MM.1S (cell line): ENCODE measurements around the gene ACACB.

Experiments used
- DNase-seq: peaks from one replicate; pipeline ENCODE4 v3.0.0-alpha.2; 2015
- H2AFZ ChIP-seq: fragments of 300-600 bp; sonication (generic); 2 replicates; pipeline ENCODE4 v1.6.0; 2016; ENCODE audit warnings: antibody characterized with exemption, low read length
- H3F3A ChIP-seq: fragments of 300-600 bp; sonication (generic); 2 replicates; pipeline ENCODE4 v1.6.1; 2016; ENCODE audit warnings: mild to moderate bottlenecking, antibody characterized with exemption, low read length, moderate library complexity, mixed read lengths; ENCODE audit not compliant: insufficient read depth
- H3K27ac ChIP-seq: fragments of 300-600 bp; sonication (generic); 2 replicates; pipeline ENCODE4 v1.5.1; 2016; ENCODE audit warnings: mild to moderate bottlenecking, low read length
- H3K27me3 ChIP-seq: fragments of 300-600 bp; sonication (generic); replicated peaks from 2 replicates; pipeline ENCODE4 v1.6.0; 2016; ENCODE audit warnings: low read length; ENCODE audit not compliant: insufficient read depth
- H3K36me3 ChIP-seq: fragments of 300-600 bp; sonication (generic); replicated peaks from 2 replicates; pipeline ENCODE4 v1.6.1; 2016; ENCODE audit warnings: mild to moderate bottlenecking, low read length, mixed read lengths; ENCODE audit not compliant: insufficient read depth
- H3K4me1 ChIP-seq: fragments of 300-600 bp; sonication (generic); 2 replicates; pipeline ENCODE4 v1.6.1; 2016; ENCODE audit warnings: low read length, mixed read lengths
- H3K4me2 ChIP-seq: fragments of 300-600 bp; sonication (generic); 2 replicates; pipeline ENCODE4 v1.6.0; 2016; ENCODE audit warnings: low read depth, low read length
- H3K4me3 ChIP-seq: fragments of 300-600 bp; sonication (generic); 2 replicates; pipeline ENCODE4 v1.5.1; 2016; ENCODE audit warnings: low read length, mixed read lengths
- H3K79me2 ChIP-seq: fragments of 300-600 bp; sonication (generic); 2 replicates; pipeline ENCODE4 v1.6.1; 2016; ENCODE audit warnings: mixed run types, low read length, mixed read lengths
- H3K9ac ChIP-seq: fragments of 300-600 bp; sonication (generic); 2 replicates; pipeline ENCODE4 v1.6.1; 2016; ENCODE audit warnings: low read length, mixed read lengths
- H3K9me2 ChIP-seq: fragments of 300-600 bp; sonication (generic); replicated peaks from 2 replicates; pipeline ENCODE4 v1.6.1; 2016; ENCODE audit warnings: mild to moderate bottlenecking, low read length, mixed read lengths; ENCODE audit not compliant: insufficient read depth
- H3K9me3 ChIP-seq: fragments of 300-600 bp; sonication (generic); replicated peaks from 2 replicates; pipeline ENCODE4 v1.6.1; 2016; ENCODE audit warnings: mild to moderate bottlenecking, low read length, mixed read lengths; ENCODE audit not compliant: insufficient read depth
- H4K20me1 ChIP-seq: fragments of 300-600 bp; sonication (generic); 2 replicates; pipeline ENCODE4 v1.6.1; 2016; ENCODE audit warnings: mild to moderate bottlenecking, low read length, moderate library complexity, mixed read lengths; ENCODE audit not compliant: insufficient read depth
- CTCF ChIP-seq: fragments of 300-600 bp; sonication (generic); IDR thresholded peaks from 2 replicates; pipeline ENCODE4 v1.5.1; 2016; ENCODE audit warnings: antibody characterized with exemption, low read length, mixed read lengths
- EZH2 ChIP-seq: fragments of 300-600 bp; sonication (generic); optimal IDR thresholded peaks from 2 replicates; pipeline ENCODE3; 2017; ENCODE audit warnings: low read depth, mild to moderate bottlenecking, antibody characterized with exemption, low read length, mixed read lengths
- EZH2phosphoT487 ChIP-seq: fragments of 300-600 bp; sonication (generic); IDR thresholded peaks from 2 replicates; pipeline ENCODE4 v1.6.1; 2018; ENCODE audit warnings: antibody characterized with exemption, low read length

ACACB gene

GRCh38 chr12:109293106-109293505, 176.7 kb downstream of the ACACB start:
- DNase-seq = no peak
- H4K20me1 ChIP-seq = no peaks in the 10 kb centered on the region
- no peaks in the 10 kb centered on the region for H3K4me1 ChIP-seq
- H3K36me3 ChIP-seq = no peaks in the 10 kb centered on the region
- no peaks in the 10 kb centered on the region for H3F3A ChIP-seq
- H3K4me2 ChIP-seq = no peak overlapping the region
- H3K4me3 ChIP-seq = no peak overlapping the region
- H3K27ac ChIP-seq = no peak overlapping the region
- H2AFZ ChIP-seq = no peak overlapping the region
- peaks cover 24% of the 10 kb centered on the region for H3K27me3 ChIP-seq
- no peaks in the 10 kb centered on the region for H3K9me2 ChIP-seq
- H3K9me3 ChIP-seq = no peaks in the 10 kb centered on the region
- TF ChIP-seq EZH2 (no peak), CTCF (no peak), EZH2phosphoT487 (no peak)
- no peak overlapping the region for H3K9ac ChIP-seq
- H3K79me2 ChIP-seq = no peaks in the 10 kb centered on the region

- H3K4me2 ChIP-seq = no peak overlapping the region
- no peak for DNase-seq
- no peaks in the 10 kb centered on the region for H3K79me2 ChIP-seq
These were observed 178.0 kb downstream of the ACACB start for GRCh38 chr12:109294286-109294796.

GRCh38 chr12:109295764-109296425, 179.5 kb downstream of the ACACB start:
- H3K27ac ChIP-seq = no peak overlapping the region
- no peaks in the 10 kb centered on the region for H3K9me2 ChIP-seq
- no peak overlapping the region for H3K4me3 ChIP-seq
- H3K4me2 ChIP-seq = no peak overlapping the region
- no peaks in the 10 kb centered on the region for H3F3A ChIP-seq
- H3K9ac ChIP-seq = no peak overlapping the region
- no peaks in the 10 kb centered on the region for H3K4me1 ChIP-seq
- H3K9me3 ChIP-seq = no peaks in the 10 kb centered on the region
- H3K79me2 ChIP-seq = no peaks in the 10 kb centered on the region
- no peaks in the 10 kb centered on the region for H4K20me1 ChIP-seq
- peaks cover 24% of the 10 kb centered on the region for H3K27me3 ChIP-seq
- TF ChIP-seq CTCF = no peak
- no peak for TF ChIP-seq EZH2
- no peak for TF ChIP-seq EZH2phosphoT487
- no peak for DNase-seq
- no peaks in the 10 kb centered on the region for H3K36me3 ChIP-seq
- H2AFZ ChIP-seq = no peak overlapping the region

More at GRCh38 chr12:109294286-109294796, 178.0 kb downstream of the ACACB start:
- TF ChIP-seq CTCF = no peak
- no peak for TF ChIP-seq EZH2
- TF ChIP-seq EZH2phosphoT487 = no peak
- no peak overlapping the region for H2AFZ ChIP-seq
- H3K9me3 ChIP-seq = no peaks in the 10 kb centered on the region
- H3K9me2 ChIP-seq = no peaks in the 10 kb centered on the region
- no peak overlapping the region for H3K27ac ChIP-seq
- H3K4me1 ChIP-seq = no peaks in the 10 kb centered on the region
- no peak overlapping the region for H3K4me3 ChIP-seq
- H3K9ac ChIP-seq = no peak overlapping the region
- no peaks in the 10 kb centered on the region for H3K36me3 ChIP-seq
- H4K20me1 ChIP-seq = no peaks in the 10 kb centered on the region
- H3K27me3 ChIP-seq = peaks cover 24% of the 10 kb centered on the region
- H3F3A ChIP-seq = no peaks in the 10 kb centered on the region
